GM19397 (cell line): Measurements from ENCODE around the gene ZNF821.
"Not testable (repeated sequence)": the region's sequence is repeated elsewhere in the genome, so short reads cannot be mapped to it uniquely, and the experiment has no call there.

Experiments used
- ATAC-seq: cut with Tn5 transposase; IDR thresholded peaks from one replicate; pipeline ENCODE4 v1.9.1; 2021; ENCODE audit warnings: mild to moderate bottlenecking, moderate library complexity; ENCODE audit not compliant: unreplicated experiment

The ZNF821 gene

DNA sequence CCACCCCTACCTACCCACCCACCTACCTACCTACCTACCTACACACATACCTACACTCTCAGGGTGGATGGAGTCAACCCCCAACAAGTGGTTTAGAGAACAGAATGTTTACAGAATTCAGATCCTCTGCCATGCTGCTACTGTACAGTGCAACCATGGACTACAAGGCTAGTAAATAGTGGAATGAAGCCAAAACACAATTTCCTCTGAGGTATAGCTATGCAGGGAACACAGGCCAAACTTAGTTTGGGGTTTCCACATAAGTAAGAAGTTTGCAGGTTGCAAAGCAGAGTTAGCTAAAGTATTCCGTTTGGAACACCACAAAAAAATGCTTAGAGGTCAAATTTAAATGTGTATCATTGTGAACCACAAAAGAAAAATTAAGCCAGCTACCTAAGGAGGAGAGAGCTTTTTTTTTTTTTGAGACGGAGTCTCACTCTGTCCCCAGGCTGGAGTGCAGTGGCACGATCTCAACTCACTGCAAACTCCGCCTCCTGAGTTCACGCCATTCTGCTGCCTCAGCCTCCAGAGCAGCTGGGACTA lies 72.7 kb downstream of the ZNF821 start:
- ATAC-seq, result no peak

DNA sequence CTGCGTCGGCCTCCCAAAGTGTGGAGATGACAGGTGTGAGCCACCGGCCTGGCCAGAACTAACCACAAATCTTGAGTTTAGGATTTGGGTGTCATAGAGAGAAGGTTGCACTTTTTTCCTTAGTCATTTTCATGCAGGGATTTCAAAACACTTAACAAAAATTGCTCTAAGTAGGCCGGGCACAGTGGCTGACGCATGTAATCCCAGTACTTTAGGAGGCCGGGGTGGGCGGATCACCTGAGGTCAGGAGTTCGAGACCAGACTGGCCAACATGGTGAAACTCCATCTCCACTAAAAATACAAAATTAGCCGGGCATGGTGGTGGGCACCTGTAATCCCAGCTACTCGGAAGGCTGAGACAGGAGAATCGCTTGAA lies 73.8 kb downstream of the ZNF821 start:
- not testable (repeated sequence) for ATAC-seq
